ENCODE results near the gene RIN3. TPM values are rescaled to one million over a fixed set of nuclear protein-coding genes. Genes with fewer than 3 reads are reported as not detected.

Gene RIN3
- total RNA-seq, 1 donor from 2014 or later, result 22.1 TPM

- intact Hi-C loops (cut with DNase I), result no loop called here
- ATAC-seq (peak; percentile 74), DNase-seq (ENCODE audit: low spot score) (peak; percentile 84)
Observed at GRCh38 chr14:92680781-92681650, 167.4 kb downstream of the RIN3 start.

- intact Hi-C loops (cut with DNase I), result no loop called here
- ATAC-seq (no peak), DNase-seq (ENCODE audit: low spot score) (no peak)
Observed at GRCh38 chr14:92683041-92683440, 169.5 kb downstream of the RIN3 start.

GRCh38 chr14:92684801-92685560, 171.4 kb downstream of the RIN3 start:
- DNase-seq (ENCODE audit: low spot score) (no peak), ATAC-seq (no peak)
- intact Hi-C loops (cut with DNase I), result loop anchor here (5.0 kb wide), 1 partner anchor 97 kb away; no protein-coding TSS in a partner anchor

DNA sequence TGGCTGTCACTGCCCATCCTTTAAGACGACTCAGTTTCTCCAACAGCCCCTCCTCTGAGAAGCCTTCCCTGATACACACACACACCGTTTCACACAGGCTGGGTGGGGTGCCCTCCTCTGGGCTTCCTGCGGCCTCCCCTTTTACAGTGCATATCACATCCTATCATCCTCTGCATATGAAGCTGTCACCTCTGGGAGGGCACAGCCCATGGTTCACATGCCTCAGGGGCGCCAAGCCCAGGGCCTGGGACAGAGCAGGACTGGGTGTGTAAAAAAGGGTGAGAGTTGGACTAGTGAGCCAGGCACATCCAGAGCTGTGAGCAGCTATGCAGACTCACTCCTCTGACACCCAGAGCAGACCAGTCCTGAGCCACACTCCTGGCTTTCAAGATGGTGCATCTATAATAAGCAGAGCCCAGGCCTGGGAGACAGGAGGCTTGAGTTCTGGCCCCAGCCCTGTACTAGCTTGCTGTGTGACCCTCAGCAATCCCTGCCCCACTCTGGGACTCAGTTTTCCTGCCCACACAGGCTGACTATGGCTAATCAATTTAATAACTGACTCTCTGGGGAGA, 172.3 kb downstream of the RIN3 start:
- DNase-seq (ENCODE audit: low spot score), result no peak
- intact Hi-C loops (cut with DNase I), result loop anchor here (5.0 kb wide), 1 partner anchor 96 kb away; no protein-coding TSS in a partner anchor
- no peak for ATAC-seq

DNA sequence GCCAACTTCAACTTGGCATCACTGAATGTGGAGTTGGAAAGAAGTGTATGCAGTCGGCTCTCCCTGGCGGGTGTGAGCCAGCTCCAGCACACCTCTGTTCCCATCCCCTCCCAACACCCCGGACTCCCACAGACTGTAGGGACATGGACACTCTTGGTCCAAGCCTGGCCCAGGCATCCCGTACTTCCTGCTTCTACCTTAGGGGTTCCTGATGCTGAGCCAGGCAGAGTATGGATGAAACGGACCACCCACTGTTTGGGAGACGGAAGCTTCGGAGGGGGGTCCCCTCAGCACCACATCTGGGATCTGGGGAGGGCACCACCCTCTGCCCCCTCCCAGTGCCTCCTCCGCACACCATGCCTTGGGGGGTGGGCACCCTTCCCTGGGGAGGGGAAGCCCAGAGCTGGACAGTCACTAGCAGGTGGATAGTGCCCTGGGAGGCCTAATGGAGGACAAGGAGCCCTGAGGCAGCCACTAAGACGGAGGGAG, 172.9 kb downstream of the RIN3 start:
- ATAC-seq (peak; percentile 4), DNase-seq (ENCODE audit: low spot score) (no peak)
- intact Hi-C loops (cut with DNase I), result loop anchor here (5.0 kb wide), 1 partner anchor 96 kb away; no protein-coding TSS in a partner anchor

GRCh38 chr14:92686900-92687427, 173.4 kb downstream of the RIN3 start:
- intact Hi-C loops (cut with DNase I), result loop anchor here (5.0 kb wide), 1 partner anchor 95 kb away; no protein-coding TSS in a partner anchor
- peak; percentile 89 for DNase-seq (ENCODE audit: low spot score)
- peak; percentile 89 for ATAC-seq

DNA sequence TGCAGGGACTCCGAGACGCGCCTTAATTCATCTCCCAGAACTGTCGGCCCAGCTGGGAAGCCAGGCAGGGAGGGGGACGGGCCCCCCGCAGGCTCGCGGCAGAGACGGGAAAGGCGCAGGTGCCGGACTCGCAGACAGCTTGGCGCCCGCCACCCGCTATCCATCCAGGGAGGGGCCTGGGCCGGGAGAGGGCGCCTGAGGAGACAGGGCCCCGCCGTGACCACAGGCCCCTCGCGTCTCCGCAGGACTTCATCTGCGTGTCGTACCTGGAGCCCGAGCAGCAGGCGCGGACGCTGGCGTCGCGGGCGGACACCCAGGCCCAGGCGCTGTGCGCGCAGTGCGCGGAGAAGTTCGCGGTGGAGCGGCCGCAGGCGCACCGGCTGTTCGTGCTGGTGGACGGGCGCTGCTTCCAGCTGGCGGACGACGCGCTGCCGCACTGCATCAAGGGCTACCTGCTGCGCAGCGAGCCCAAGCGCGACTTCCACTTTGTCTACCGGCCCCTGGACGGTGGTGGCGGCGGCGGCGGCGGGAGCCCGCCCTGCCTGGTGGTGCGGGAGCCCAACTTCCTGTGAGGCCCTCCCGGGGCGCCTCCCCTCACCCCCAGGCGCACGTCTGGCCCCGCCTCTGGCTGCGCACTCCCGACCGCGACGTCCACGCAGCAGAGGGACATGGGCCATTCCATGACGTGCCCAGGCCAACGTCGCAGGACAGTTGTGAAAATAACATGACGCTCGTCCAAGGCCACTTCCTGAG, 174.3 kb downstream of the RIN3 start:
- ATAC-seq, result peak; percentile 28
- intact Hi-C loops (cut with DNase I), result loop anchor here (5.0 kb wide), 1 partner anchor 94 kb away; no protein-coding TSS in a partner anchor
- no peak for DNase-seq (ENCODE audit: low spot score)

DNA sequence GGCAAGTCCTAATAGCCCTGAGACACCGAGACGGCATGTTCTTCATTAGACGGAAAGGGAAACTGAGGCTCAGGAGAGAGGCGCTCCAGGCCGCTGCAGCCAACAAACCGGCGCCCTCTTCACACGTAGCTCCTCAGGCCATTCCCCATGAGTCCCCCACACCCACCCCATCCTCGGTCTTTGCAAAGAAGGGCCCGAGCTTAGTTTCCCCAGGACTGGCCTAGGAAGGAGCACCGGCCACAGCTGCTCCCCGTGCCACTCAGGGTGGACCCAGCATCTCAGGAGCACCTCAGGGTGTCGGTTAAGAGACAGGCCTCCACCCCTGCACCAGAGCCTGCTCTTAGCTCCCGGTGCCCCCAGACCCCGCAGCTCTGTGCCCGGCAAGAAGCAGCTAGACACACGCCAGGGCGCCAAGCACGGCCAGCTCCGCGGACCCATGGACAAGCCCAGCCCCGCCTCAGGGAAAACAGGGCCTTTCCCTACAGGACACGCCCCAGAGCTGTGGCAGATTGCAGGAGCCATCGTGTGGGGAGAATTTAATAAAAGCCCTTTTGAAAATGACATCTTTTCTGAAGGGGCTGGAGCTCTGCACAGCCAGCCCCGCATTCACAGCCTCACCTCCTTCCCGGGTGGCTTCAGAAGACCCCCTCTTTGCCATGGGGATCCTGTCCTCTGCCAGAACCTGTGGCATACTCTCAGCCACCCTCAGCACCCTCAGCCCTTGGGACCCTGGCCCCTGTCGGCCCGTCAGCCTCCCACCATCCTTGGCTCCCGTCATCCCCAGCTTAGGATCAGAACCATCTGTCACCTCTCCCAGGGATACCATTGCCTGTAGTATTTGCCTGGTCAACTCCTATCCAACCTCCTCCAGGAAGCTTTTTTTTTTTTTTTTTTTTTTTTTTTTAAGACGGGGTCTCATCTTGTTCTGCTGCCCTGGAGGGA, 175.1 kb downstream of the RIN3 start:
- intact Hi-C loops (cut with DNase I), result loop anchor here (5.0 kb wide), 1 partner anchor 94 kb away; no protein-coding TSS in a partner anchor
- ATAC-seq, result no peak
- DNase-seq (ENCODE audit: low spot score), result no peak

- intact Hi-C loops (cut with DNase I), result no loop called here
- ATAC-seq (no peak), DNase-seq (ENCODE audit: low spot score) (peak; percentile 41)
Observed at GRCh38 chr14:92690171-92691011, 176.8 kb downstream of the RIN3 start.

DNA sequence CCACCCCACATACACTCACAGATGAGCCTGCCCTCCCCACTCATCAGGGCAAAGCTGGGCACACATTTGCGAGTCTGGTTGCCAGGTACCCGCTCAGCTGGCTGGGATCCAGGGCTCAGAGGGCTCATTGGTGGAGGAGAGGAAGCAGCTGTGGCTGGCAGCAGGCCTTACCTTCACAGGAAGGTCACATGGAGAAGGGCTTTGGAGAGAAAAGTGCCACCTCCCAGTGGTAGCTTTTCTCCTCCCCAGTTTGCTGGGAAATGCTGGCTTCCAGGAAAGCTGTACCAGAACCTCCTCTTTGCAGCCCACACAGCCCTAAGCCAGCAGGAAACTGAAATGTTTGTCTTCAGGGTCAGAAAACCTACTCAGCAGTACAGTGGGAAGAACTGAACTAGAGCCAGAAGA, 179.2 kb downstream of the RIN3 start:
- DNase-seq (ENCODE audit: low spot score) (no peak), ATAC-seq (peak; percentile 45)
- intact Hi-C loops (cut with DNase I), result no loop called here

DNA sequence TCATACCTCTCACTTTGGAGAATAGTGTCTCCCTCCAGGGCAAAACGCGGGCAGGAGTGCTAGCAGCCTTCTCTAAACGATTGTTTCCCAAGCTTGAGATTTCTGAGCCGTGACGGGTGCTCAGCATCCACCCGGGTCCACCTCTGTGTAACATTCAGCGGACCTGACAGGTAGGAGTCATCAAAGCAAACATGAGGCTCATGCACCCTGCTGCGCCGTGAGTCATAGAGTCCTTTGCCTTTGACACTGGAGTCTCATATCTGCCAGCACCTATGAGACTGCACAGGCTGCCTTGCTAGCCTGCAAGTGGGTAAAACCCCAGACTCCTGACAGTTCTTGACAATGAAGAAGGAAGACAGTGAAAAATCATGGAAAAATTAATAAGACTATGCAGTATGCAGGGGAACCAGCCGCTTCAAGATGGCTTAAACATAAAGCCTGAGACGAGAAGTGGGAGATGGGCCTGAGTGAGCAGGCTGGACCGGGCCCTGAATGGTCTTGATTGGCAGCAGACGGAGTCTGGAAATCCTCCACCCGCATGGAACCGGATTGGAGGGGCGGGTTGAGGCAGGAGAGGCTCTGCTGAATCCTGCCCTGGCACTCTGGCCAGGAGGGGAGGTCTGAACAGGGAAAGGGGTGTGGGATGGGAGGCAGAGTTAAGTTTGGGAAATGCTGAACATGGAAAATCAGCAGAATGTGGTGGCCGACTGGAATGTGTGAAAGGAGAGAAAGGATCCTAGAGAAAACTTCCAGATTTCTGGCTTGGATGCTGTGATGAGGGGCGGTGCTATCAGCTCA, 180.6 kb downstream of the RIN3 start:
- no peak for ATAC-seq
- peak; percentile 44 for DNase-seq (ENCODE audit: low spot score)
- intact Hi-C loops (cut with DNase I), result no loop called here

DNA sequence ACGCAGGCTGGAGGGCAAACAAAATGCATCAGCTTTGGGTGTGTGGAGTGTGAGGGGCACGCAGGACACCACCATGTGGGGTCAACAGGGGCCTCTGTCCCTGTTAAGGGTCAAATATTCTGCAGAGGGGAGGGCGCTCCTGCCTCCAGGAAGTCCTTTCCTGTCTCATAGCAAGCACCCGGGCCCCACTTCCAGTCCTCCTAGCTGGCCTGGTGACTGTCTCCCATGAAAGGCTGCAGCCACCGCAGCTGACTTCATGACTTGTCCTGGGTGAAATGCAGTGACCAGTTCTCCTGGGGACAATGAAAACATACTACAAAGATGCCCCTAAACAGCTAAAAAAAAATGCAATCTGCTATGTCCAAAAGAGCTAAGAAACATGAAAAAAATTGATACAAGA, 181.2 kb downstream of the RIN3 start:
- intact Hi-C loops (cut with DNase I), result no loop called here
- ATAC-seq, result no peak
- peak; percentile 43 for DNase-seq (ENCODE audit: low spot score)

DNA sequence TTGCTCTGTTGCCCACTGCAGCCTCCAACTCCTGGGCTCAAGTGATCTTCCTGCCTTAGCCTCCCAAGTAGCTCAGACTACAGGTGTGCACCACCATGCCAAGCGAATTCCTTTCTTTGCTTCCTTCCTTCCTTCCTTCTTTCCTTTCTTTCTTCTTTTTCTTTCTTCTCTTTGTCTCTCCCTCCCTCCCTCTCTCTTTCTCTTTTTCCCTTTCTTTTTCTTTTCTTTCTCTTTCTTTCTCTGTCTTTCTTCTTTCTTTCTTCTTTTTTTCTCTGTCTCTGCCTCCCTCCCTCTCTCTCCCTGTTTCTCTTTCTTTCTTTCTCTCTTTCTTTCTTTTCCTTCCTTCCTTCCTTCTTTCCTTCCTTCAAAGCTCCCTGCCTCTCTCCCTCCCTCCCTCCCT, 182.0 kb downstream of the RIN3 start:
- intact Hi-C loops (cut with DNase I), result no loop called here
- ATAC-seq (no peak), DNase-seq (ENCODE audit: low spot score) (no peak)

DNA sequence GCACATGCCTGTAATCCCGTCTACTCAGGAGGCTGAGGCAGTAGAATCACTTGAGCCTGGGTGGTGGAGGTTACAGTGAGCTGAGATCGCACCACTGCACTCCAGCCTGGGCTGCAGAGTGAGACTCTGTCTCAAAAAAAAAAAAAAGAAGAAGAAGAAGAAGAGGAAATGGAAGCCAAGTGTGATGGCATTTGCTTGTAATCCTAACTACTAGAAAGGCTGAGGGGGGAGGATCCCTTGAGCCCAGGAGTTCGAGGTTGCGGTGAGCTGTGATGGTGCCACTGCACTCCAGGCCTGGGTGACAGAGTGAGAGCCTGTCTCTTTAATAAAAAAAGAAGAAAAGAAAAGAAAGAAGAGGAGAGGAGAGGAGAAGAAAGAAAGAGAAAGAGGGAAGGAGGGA, 182.8 kb downstream of the RIN3 start:
- no peak for ATAC-seq
- DNase-seq (ENCODE audit: low spot score), result peak; percentile 22
- intact Hi-C loops (cut with DNase I), result no loop called here

GRCh38 chr14:92698393-92698792, 184.8 kb downstream of the RIN3 start:
- ATAC-seq, result no peak
- intact Hi-C loops (cut with DNase I), result no loop called here
- no peak for DNase-seq (ENCODE audit: low spot score)

DNA sequence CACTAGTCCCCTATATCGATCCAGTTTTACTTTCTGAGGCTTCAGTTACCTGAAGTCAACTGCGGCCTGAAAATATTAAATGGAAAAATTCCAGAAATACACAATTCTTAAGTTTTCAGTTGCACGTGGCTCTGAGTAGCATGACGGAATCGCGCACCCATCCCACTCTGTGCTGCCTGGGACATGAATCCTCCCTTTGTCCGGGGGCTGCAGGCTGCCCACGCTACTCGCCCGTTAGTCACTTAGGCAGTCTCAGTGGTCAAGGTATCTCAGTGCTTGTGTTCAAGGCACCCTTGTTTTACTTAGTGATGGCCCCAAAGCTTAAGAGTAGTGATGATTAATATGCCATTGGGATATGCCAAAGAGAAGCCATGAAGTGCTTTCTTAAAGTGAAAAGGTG, 188.2 kb downstream of the RIN3 start:
- no peak for ATAC-seq
- DNase-seq (ENCODE audit: low spot score), result peak; percentile 35
- intact Hi-C loops (cut with DNase I), result no loop called here
